GM10248 (cell line): ENCODE results near the gene APOC3.

Experiments used
- CTCF ChIA-PET: fragments of 300-600 bp; sonication (Branson Sonifier 250); formaldehyde crosslinking; extraction: SDS; loops from one replicate; lab custom pipeline; 2021; ENCODE audit warnings: antibody characterized with exemption; lab: Yijun Ruan, JAX
- POLR2A ChIA-PET: fragments of 350-650 bp; sonication (Branson Sonifier 250); formaldehyde crosslinking; extraction: SDS; loops from one replicate; lab custom pipeline; 2020; ENCODE audit warnings: antibody characterized with exemption; lab: Yijun Ruan, JAX
- DNase-seq: peaks from one replicate; pipeline ENCODE4 v3.0.0; 2012; ENCODE audit errors: extremely low spot score
- CTCF ChIP-seq: IDR thresholded peaks from 2 replicates; pipeline ENCODE4 v1.5.1; 2012; ENCODE audit warnings: mild to moderate bottlenecking, low read depth; ENCODE audit errors: extremely low read depth, missing control alignments, control extremely low read depth

APOC3 gene

GRCh38 chr11:116812109-116812508 lies 17.6 kb upstream of the APOC3 start:
- TF ChIP-seq CTCF, result no peak
- ChIA-PET POLR2A (no interaction called here), CTCF (interaction anchor here (0.9 to 2.0 kb wide), 6 partner anchors 11 to 68 kb away, joined by 3 to 5 read pairs (median 4); partner anchors contain the start of gene APOA4)
- DNase-seq, result no peak

DNA sequence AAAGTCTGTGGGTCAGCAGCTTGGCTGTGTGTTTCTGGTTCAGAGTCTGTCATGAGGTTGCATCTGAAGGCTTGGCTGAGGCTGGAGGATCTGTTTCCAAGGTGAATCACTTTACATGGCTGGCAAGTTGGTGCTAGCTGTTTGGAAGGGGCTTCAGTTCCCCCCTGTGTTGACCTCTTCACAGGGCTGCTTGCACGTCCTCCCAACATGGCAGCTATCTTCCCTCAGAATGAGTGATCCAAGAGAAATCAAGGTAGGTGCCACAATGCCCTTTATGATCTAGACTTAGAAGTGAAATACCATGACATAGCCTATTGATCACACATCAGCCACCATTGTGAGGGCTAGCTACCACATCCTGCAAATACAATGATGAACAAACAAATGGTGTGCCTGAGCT lies 16.5 kb upstream of the APOC3 start:
- POLR2A ChIA-PET, result no interaction called here
- TF ChIP-seq CTCF, result no peak
- CTCF ChIA-PET, result interaction anchor here (0.6 to 2.6 kb wide), 8 partner anchors 10 to 67 kb away, joined by 3 to 14 read pairs (median 4); partner anchors contain the start of genes APOA4 and APOA5
- no peak for DNase-seq

DNA sequence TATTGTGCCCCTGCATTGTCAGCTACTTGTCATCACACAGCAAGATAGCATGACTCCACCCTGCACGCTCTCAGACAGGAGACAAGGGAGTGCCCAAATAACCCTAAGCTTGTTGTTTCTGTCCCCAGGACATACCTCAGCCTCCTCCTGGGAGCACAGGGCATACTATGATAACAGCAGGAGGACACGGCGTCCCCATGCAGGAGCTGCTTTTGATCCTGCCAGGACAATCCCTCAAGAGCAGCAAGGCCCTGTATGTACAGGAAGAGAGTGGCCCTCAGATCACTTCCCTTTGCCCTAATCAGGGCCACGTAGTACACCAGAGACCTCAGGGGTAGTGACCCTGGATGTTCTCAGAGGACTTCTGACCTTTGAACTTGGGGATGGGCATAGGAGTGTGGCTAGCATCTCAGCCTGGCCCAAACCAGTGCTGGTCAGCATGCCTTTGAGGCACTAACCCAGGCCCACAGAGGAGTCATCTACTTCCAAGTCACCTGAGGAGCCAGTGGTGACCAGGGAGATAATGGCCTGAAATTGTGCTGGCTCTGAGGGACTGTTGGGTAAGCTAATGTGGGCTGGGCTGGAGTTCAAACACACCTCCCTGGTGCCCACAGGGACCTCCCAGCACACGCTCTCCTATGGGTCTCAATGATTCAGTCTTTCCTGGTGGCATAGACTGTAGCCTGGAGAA lies 15.8 kb upstream of the APOC3 start:
- no peak for TF ChIP-seq CTCF
- ChIA-PET POLR2A (no interaction called here), CTCF (interaction anchor here (0.6 to 2.6 kb wide), 4 partner anchors 9 to 29 kb away, joined by 3 to 14 read pairs (median 4); partner anchors contain the start of genes APOA4 and APOA5)
- DNase-seq, result no peak

DNA sequence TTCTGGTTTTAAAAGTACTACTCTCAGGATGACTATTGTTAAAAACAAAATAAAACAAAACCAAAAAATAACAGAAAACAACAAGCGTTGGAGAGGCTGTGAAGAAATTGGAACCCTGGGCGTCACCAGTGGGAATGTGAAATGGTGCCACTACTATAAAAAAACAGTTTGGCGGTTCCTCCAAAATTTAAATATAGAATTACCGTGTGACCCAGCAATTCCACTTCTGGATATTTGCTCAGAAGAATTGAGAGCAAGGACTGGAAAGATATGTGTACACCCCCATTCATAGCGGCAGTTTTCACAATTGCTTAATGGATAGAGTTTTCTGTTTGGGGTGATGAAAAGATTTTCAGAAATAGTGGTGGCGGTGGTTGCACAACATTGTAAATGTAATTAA lies 15.2 kb upstream of the APOC3 start:
- DNase-seq, result no peak
- no peak for TF ChIP-seq CTCF
- ChIA-PET POLR2A (no interaction called here), CTCF (interaction anchor here (2.6 kb wide), 1 partner anchor 23 kb away, joined by 14 read pairs; the partner anchor contains the start of gene APOA5)

GRCh38 chr11:116819049-116819448 lies 10.7 kb upstream of the APOC3 start:
- DNase-seq, result no peak
- POLR2A ChIA-PET, result no interaction called here
- TF ChIP-seq CTCF, result no peak
- CTCF ChIA-PET, result interaction anchor here (1.0 to 6.2 kb wide), 3 partner anchors 15 to 28 kb away, joined by 3 to 50 read pairs (median 5); partner anchors contain the start of genes APOA1 and APOA5

- TF ChIP-seq CTCF, result no peak
- ChIA-PET POLR2A (no interaction called here), CTCF (interaction anchor here (0.7 to 6.2 kb wide), 4 partner anchors 8 to 406 kb away, joined by 3 to 50 read pairs (median 10); partner anchors contain the start of genes APOA1, APOA5 and APOC3)
- DNase-seq, result no peak
Observed at GRCh38 chr11:116821050-116821918, 8.4 kb upstream of the APOC3 start.
